Measurements from ENCODE around the gene SPRING1.
A peak's percentile ranks its signal among the peaks of the same experiment; 100 is the strongest.

The SPRING1 gene

GRCh38 chr12:116717466-116718437 is 20.1 kb downstream of the SPRING1 start:
- Histone ChIP-seq H3K9me3 (ENCODE audit: control insufficient read depth, insufficient read depth, low read depth, low read length) (no peaks in the 10 kb centered on the region), H3K4me3 (ENCODE audit: low read depth, low read length) (no peak overlapping the region), H3K27ac (ENCODE audit: extremely low read depth, low read depth, low read length) (peak overlapping the region; percentile 85), H3K4me1 (ENCODE audit: control insufficient read depth, insufficient read depth, low read length) (peaks cover 41% of the 10 kb centered on the region), H3K36me3 (ENCODE audit: control insufficient read depth in 2 of 2, insufficient read depth in 1 of 2, low read length in 2 of 2) (peaks cover 0 to 18% of the 10 kb centered on the region in 2 experiments; a peak in 1 of 3 replicates)
- POLR2A ChIA-PET = interaction anchor here (1.4 to 1.9 kb wide), 2 partner anchors 10 to 20 kb away, joined by 6 read pairs; partner anchors contain the start of genes RNFT2 and SPRING1
- CTCF ChIA-PET = interaction anchor here (1.0 to 2.5 kb wide), 3 partner anchors 7 to 11 kb away, joined by 3 to 16 read pairs (median 3); no protein-coding TSS in a partner anchor
- TF ChIP-seq HIC1 (tag by site-specific recombination; IDR thresholded peaks at IDR 0.05) (peak; percentile 22; the same call in 1 of the 2 replicates), SP7 (tag by site-specific recombination; IDR thresholded peaks at IDR 0.05) (peak; percentile 41), TSHZ1 (tag by site-specific recombination; IDR thresholded peaks at IDR 0.05; ENCODE audit: borderline replicate concordance) (peak; percentile 59; the same call in 1 of the 2 replicates), ZNF792 (tag by site-specific recombination; IDR thresholded peaks at IDR 0.05) (no peak), ZBTB17 (tag by site-specific recombination; IDR thresholded peaks at IDR 0.05) (peak; percentile 96), KLF8 (tag by site-specific recombination; IDR thresholded peaks at IDR 0.05) (0 out of 2 replicates have a peak, but pooled peaks have one; percentile 21), ZSCAN23 (tag by site-specific recombination; IDR thresholded peaks at IDR 0.05) (peak; percentile 55; the same call in 1 of the 2 replicates), ZNF138 (tag by site-specific recombination; IDR thresholded peaks at IDR 0.05; ENCODE audit: borderline replicate concordance) (no peak), ZNF629 (tag by site-specific recombination; IDR thresholded peaks at IDR 0.05) (peak; percentile 13; the same call in 1 of the 2 replicates), ZNF488 (tag by site-specific recombination; IDR thresholded peaks at IDR 0.05) (no peak), ZBTB44 (tag by site-specific recombination; IDR thresholded peaks at IDR 0.05) (peak; percentile 77), SCRT2 (tag by site-specific recombination; IDR thresholded peaks at IDR 0.05) (peak; percentile 91), ZFP69B (tag by site-specific recombination; IDR thresholded peaks at IDR 0.05) (peak; percentile 25; the same call in 1 of the 2 replicates), ZEB2 (tag by site-specific recombination; IDR thresholded peaks at IDR 0.05) (peak; percentile 75; the same call in 1 of the 2 replicates), ZXDB (tag by site-specific recombination; IDR thresholded peaks at IDR 0.05) (peak; percentile 64; the same call in 1 of the 2 replicates), ZNF10 (tag by site-specific recombination; IDR thresholded peaks at IDR 0.05) (0 out of 2 replicates have a peak, but pooled peaks have one; percentile 60)
- TF ChIP-seq, protein P1, sequence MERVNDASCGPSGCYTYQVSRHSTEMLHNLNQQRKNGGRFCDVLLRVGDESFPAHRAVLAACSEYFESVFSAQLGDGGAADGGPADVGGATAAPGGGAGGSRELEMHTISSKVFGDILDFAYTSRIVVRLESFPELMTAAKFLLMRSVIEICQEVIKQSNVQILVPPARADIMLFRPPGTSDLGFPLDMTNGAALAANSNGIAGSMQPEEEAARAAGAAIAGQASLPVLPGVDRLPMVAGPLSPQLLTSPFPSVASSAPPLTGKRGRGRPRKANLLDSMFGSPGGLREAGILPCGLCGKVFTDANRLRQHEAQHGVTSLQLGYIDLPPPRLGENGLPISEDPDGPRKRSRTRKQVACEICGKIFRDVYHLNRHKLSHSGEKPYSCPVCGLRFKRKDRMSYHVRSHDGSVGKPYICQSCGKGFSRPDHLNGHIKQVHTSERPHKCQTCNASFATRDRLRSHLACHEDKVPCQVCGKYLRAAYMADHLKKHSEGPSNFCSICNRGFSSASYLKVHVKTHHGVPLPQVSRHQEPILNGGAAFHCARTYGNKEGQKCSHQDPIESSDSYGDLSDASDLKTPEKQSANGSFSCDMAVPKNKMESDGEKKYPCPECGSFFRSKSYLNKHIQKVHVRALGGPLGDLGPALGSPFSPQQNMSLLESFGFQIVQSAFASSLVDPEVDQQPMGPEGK (tag by site-specific recombination; IDR thresholded peaks at IDR 0.05) = peak; percentile 82
- TF ChIP-seq, protein P2, sequence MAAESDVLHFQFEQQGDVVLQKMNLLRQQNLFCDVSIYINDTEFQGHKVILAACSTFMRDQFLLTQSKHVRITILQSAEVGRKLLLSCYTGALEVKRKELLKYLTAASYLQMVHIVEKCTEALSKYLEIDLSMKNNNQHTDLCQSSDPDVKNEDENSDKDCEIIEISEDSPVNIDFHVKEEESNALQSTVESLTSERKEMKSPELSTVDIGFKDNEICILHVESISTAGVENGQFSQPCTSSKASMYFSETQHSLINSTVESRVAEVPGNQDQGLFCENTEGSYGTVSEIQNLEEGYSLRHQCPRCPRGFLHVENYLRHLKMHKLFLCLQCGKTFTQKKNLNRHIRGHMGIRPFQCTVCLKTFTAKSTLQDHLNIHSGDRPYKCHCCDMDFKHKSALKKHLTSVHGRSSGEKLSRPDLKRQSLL (tag by site-specific recombination; IDR thresholded peaks at IDR 0.05) = 0 out of 2 replicates have a peak, but pooled peaks have one; percentile 6
- TF ChIP-seq, protein P3, sequence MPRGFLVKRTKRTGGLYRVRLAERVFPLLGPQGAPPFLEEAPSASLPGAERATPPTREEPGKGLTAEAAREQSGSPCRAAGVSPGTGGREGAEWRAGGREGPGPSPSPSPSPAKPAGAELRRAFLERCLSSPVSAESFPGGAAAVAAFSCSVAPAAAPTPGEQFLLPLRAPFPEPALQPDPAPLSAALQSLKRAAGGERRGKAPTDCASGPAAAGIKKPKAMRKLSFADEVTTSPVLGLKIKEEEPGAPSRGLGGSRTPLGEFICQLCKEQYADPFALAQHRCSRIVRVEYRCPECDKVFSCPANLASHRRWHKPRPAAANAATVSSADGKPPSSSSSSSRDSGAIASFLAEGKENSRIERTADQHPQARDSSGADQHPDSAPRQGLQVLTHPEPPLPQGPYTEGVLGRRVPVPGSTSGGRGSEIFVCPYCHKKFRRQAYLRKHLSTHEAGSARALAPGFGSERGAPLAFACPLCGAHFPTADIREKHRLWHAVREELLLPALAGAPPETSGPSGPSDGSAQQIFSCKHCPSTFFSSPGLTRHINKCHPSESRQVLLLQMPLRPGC (tag by site-specific recombination; IDR thresholded peaks at IDR 0.05) = no peak; the same call in 1 of the 2 replicates
